GM15510 (cell line): Measurements from ENCODE around the gene KIF4B.

Source experiments
- POLR2A ChIP-seq: IDR thresholded peaks from 3 replicates; pipeline ENCODE4 v1.6.1; 2011; ENCODE audit warnings: borderline replicate concordance; ENCODE audit not compliant: insufficient read length; ENCODE audit errors: extremely low read depth

Gene KIF4B

GRCh38 chr5:155013526-155013925, at the start of gene KIF4B:
Gene KIF4B (plus strand): TSS chr5:155013755. CDS start chr5:155013860, 105 bp downstream.
- no peak for TF ChIP-seq POLR2A

GRCh38 chr5:154966081-154966841, 47.3 kb upstream of the KIF4B start:
- no peak for TF ChIP-seq POLR2A

- TF ChIP-seq POLR2A: no peak
These were observed 46.7 kb upstream of the KIF4B start for GRCh38 chr5:154966874-154967273.

- TF ChIP-seq POLR2A: no peak
These were observed 46.0 kb upstream of the KIF4B start for GRCh38 chr5:154967421-154968024.

GRCh38 chr5:154968953-154969352, 44.6 kb upstream of the KIF4B start:
- TF ChIP-seq POLR2A: no peak

- TF ChIP-seq POLR2A: no peak
These were observed 42.8 kb upstream of the KIF4B start for GRCh38 chr5:154970759-154971158.

- TF ChIP-seq POLR2A: no peak
These were observed 42.1 kb upstream of the KIF4B start for GRCh38 chr5:154971501-154971900.

GRCh38 chr5:154972476-154973080, 41.0 kb upstream of the KIF4B start:
- no peak for TF ChIP-seq POLR2A

GRCh38 chr5:154977409-154977808, 36.1 kb upstream of the KIF4B start:
- TF ChIP-seq POLR2A: no peak

GRCh38 chr5:154984946-154985516, 28.5 kb upstream of the KIF4B start:
- no peak for TF ChIP-seq POLR2A

GRCh38 chr5:154986151-154986550, 27.4 kb upstream of the KIF4B start:
- no peak for TF ChIP-seq POLR2A

GRCh38 chr5:154989626-154990025, 23.9 kb upstream of the KIF4B start:
- TF ChIP-seq POLR2A: no peak

GRCh38 chr5:154993461-154993860, 20.1 kb upstream of the KIF4B start:
- TF ChIP-seq POLR2A: no peak

- TF ChIP-seq POLR2A: no peak
These were observed 17.9 kb upstream of the KIF4B start for GRCh38 chr5:154995679-154996078.

GRCh38 chr5:154997746-154998145, 15.8 kb upstream of the KIF4B start:
- TF ChIP-seq POLR2A: no peak

GRCh38 chr5:154999865-155000264, 13.7 kb upstream of the KIF4B start:
- no peak for TF ChIP-seq POLR2A

- no peak for TF ChIP-seq POLR2A
These were observed 12.0 kb upstream of the KIF4B start for GRCh38 chr5:155001523-155001922.
